ENCODE data around the gene SPAG17.

Gene SPAG17

DNA sequence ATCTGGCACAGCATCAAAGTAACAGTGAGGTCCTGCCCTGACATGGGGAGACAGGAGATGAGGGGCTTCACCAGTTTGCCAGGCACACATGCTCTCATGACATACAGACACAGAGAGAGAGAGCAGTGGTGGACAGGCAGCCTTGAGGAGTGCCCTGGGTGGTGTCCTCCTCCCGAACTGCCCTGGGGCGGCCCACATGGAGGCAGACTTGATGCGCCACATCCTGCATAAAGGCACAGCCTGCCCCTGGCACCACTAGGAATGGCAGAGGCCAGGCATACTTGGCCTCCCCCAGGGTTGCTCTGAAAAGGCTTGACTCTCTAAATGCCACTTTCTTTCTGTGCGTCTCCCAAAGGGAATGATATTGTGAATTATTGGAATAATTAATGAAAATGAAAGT is 67.5 kb downstream of the SPAG17 start:
- no peak for DNase-seq

- no peak for DNase-seq
Observed at GRCh38 chr1:118116909-118117308, 68.1 kb downstream of the SPAG17 start.

- DNase-seq = no peak
Observed at GRCh38 chr1:118116401-118116800, 68.6 kb downstream of the SPAG17 start.

DNA sequence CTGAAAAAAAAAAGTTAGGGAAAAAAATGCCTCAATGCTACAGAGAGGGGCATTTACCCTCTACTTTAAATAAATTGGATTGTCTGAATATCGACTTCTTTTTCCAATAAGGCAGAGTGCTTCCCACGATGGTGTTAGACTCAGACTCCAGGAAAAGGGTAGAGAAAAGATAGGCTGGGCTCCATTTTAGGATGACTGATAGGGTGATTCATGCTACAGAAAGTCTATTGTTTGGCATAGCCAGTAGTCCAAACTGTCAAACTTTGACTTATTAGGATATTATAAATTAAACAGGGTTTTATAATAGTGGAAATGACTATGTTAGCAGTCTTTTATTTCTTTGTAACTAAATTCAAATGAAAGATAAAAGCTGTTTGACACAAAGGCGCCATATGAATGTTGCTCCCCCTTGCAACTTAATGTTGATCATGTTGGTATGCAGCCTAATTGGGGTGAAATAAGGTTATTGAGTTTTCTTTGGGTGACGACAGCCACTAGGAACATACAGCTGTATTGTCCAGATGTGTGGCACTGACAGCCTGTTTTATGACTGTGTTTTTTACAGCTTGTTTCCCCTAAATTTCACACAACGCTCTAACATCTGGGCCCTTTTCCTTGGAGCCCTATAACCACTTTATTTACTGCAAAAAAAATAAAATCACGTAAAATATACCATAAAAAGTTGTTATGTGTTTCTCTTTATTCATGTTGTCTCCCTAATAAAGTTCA is 69.3 kb downstream of the SPAG17 start:
- no peak for DNase-seq

- no peak for DNase-seq
Observed at GRCh38 chr1:118113261-118113660, 71.8 kb downstream of the SPAG17 start.

GRCh38 chr1:118110580-118110979 is 74.4 kb downstream of the SPAG17 start:
- DNase-seq = no peak

DNA sequence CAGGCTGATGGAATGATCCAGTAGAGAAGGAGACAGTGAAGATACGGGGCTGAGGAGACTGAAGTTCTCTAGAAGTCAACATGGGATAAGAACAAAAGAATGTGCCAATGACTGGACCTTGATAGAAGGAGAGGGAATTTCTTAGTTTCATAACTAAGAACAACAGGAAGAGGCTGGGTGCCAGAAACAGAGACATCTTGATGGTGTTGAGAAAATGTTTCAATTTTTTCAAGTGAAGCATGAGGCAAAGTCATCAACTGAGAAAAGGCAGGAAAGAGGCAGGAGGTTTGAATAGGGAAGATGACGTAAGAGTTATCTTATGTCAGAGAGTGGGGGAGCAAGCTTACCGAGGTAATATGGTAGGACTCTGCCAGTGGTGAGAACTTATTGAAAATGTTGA is 80.1 kb downstream of the SPAG17 start:
- no peak for DNase-seq

DNA sequence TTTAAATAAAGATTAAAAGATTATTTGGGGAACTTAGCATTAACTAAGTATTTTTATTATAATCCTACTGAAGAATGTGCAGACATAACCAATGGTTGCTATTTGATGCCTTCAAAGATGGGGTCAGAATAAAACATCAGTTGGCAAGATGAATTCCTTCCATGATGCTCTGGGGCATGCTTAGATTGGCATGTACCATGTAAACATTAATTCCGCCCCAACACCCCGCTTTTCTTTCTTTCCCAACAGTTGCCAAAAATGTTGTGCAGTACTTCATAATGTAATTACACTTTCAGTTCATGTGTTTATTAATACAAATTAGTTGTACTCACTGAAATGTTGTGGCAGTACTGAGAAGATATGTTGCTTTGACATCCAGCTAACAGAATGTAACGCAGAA is 82.6 kb downstream of the SPAG17 start:
- no peak for DNase-seq

GRCh38 chr1:118101999-118102398 is 83.0 kb downstream of the SPAG17 start:
- no peak for DNase-seq

DNA sequence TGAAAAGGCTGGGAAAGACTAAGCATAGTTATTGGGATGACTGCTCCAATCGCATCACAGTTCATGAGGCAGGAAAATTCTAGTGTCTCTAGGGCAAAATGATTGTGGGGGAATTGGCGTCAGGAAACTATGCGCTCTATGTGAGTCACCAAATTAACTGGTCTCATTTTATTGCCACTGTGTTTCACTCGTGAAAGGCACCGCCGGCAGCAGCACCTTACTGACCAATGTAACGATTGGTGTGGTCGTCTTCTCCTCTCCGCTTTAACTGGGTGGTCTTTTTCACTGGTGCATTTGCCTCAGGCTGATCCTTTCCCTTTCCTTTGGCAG is 83.5 kb downstream of the SPAG17 start:
- DNase-seq = no peak

GRCh38 chr1:118100686-118101514 is 84.1 kb downstream of the SPAG17 start:
- no peak for DNase-seq

- no peak for DNase-seq
Observed at GRCh38 chr1:118099686-118100085, 85.3 kb downstream of the SPAG17 start.

- DNase-seq = no peak
Observed at GRCh38 chr1:118097622-118098348, 87.2 kb downstream of the SPAG17 start.

- DNase-seq = no peak
Observed at GRCh38 chr1:118093017-118093416, 92.0 kb downstream of the SPAG17 start.

- DNase-seq = no peak
Observed at GRCh38 chr1:118090130-118090529, 94.9 kb downstream of the SPAG17 start.

GRCh38 chr1:118085365-118085764 is 99.7 kb downstream of the SPAG17 start:
- no peak for DNase-seq

DNA sequence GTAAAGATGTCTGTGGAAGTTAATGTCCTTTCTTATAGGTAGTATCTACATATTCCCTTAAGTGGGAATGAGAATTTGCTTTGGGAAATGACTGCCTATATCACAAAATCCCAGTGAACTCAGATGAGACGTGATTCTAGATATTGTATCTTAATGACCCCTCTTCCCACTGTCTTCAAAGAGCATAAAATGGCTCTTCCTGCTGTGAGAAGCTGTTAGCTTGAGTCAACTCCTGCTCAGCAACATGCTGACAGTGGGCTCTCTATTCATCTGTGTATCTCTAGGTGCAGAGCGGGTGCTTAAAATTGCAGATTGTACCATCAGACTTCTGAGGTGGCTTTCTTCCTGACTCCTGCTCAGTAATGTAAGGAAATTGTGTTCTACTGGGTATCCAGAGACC is 100.6 kb downstream of the SPAG17 start:
- DNase-seq = no peak

- no peak for DNase-seq
Observed at GRCh38 chr1:118082984-118083383, 102.0 kb downstream of the SPAG17 start.

DNA sequence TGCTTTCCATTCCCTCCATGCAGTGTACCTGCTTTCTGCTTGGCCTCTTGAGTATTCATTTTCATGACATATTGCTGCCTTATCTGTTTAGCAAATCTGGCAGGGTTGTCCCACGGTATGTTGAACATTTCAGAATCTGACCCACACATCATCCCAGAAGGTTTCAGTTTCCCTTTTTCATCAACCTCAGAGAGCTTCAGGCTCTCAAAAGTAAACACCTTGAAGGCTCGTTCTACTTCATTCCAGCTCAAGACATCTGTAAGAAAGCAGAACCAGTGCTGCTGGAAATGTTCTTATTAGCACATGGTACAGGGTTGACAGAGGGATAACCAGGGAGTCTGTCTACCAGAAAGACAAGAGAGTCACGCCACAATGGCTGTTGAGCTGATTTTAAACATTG is 103.6 kb downstream of the SPAG17 start:
- no peak for DNase-seq

DNA sequence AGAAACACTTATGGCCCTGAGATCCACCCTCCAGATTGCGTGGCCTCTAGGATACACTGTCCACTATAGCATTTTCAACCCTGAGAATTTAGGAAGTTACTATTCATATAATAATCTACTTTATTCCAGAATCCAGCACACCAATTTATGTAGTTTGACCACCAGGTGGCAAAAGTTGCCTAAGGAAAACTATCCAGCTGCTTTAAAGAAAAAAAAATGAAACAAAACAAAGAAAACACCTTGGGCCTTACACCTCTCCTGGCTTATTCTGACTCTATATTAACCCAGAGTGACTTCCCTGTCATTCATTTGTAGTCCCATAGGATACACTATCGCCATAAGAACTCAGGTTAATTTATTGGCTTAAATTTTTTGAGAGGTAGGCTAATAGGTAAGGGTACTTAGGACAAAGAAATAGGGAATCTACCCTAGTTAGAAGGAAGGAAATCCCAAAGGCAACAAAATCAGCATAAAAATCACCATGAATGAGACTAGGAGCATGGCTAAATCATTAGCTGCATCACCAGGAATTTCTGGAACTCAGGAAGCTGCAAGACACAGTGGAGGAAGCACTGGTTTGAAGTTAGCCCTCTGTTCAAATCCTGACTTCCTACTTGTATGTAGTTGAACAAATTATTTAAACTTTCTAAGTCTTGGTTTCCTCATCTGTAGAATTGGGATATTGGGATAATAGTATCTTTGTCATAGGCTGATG is 107.5 kb downstream of the SPAG17 start:
- no peak for DNase-seq

DNA sequence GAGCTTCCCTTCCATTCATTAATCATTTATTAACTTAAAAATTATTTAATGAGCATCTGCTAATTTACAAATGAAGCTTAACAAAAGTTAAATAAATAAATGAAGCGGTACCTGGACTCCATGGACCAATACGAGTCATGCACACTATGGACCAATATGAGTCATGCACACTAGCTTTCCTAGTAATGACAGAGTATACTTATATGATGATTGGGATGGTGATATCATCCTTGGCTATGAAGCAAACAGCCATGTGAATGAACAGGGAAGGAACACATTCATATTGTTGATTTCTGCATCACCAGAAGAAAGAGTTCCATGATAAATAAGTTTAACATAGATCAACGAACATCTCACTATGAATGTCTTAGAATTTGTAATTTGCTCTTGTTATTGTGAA is 109.9 kb downstream of the SPAG17 start:
- no peak for DNase-seq

- DNase-seq = no peak
Observed at GRCh38 chr1:118073648-118074435, 111.2 kb downstream of the SPAG17 start.

Measured in NCI-H1694 treated with DMSO at 0.1 percent for 48 hours (cell line).